Left renal pelvis (tissue), 4 donors: ENCODE measurements around the gene ZKSCAN5. TPM values are rescaled to one million over a fixed set of nuclear protein-coding genes. Genes with fewer than 3 reads are reported as not detected.
"Not testable (repeated sequence)": the region's sequence is repeated elsewhere in the genome, so short reads cannot be mapped to it uniquely, and the experiment has no call there.

Source experiments
- DNase-seq, 4 donors: peaks; one replicate each; pipeline ENCODE4 v3.0.0-alpha.2; 2013; ENCODE audit warnings: low read depth in 4 of 4, low spot score in 3 of 4
- polyA plus RNA-seq, 4 donors: library from polyadenylated mRNA; unstranded; fragments of 120-200 nt; gene quantifications; one replicate each; pipeline ENCODE4 v1.2.1, GENCODE V29; 2013; ENCODE audit not compliant: insufficient read length in 4 of 4

The ZKSCAN5 gene
- polyA plus RNA-seq, 4 donors, result 14.3 to 16.9 (median 15.0) TPM

GRCh38 chr7:99579956-99580777 lies 75.7 kb downstream of the ZKSCAN5 start:
- DNase-seq, result peak; percentile 35 to 50 (median 46)

DNA sequence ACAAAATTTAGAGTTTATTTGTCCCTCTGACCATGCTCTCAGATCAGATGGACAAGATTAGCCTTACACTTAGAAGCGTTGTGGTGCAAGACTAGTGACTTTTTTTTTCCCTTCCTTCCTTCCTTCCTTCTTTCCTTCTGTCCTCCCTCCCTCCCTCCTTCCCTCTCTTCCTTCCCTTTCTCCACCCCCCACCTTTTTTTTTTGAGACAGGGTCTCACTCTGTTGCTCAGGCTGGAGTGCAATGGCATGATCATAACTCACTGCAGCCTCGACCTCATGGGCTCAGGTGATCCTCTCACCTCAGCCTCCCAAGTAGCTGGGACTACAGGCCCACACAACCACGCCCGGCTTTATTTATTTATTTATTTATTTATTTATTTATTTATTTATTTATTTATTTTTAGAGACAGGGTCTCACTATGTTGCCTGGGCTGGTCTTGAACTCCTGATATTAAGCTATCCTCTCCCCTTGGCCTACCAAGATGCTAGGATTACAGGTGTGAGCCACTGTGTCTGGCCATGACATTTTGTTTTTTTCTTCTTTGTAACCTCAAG lies 76.4 kb downstream of the ZKSCAN5 start:
- not testable (repeated sequence) for DNase-seq

Other genes starting within 250 kb of the ZKSCAN5 start
- under 1 TPM in 2 of 4 donors, not detected in 2; 0.03 to 0.50 TPM for gene MYH16, start 231.8 kb upstream of the ZKSCAN5 start, polyA plus RNA-seq
- gene ARPC1A, start 178.8 kb upstream of the ZKSCAN5 start, polyA plus RNA-seq, result 100 to 1,000 TPM in 3 of 4 donors, 10 to 100 TPM in 1; 98.0 to 109 (median 106) TPM
- gene ARPC1B, start 129.9 kb upstream of the ZKSCAN5 start, polyA plus RNA-seq, result 10 to 100 TPM; 26.5 to 47.6 (median 34.2) TPM
- gene PDAP1, start 96.1 kb upstream of the ZKSCAN5 start, polyA plus RNA-seq, result 100 to 1,000 TPM; 114 to 140 (median 137) TPM
- 100 to 1,000 TPM in 3 of 4 donors, 10 to 100 TPM in 1; 94.8 to 124 (median 108) TPM for gene BUD31, start 95.7 kb upstream of the ZKSCAN5 start, polyA plus RNA-seq
- gene PTCD1, start 65.9 kb upstream of the ZKSCAN5 start, polyA plus RNA-seq, result 1 to 10 TPM; 3.9 to 6.9 (median 4.6) TPM
- gene CPSF4, start 65.7 kb upstream of the ZKSCAN5 start, polyA plus RNA-seq, result 10 to 100 TPM; 24.0 to 42.7 (median 29.2) TPM
- gene ATP5MF, start 38.5 kb upstream of the ZKSCAN5 start, polyA plus RNA-seq, result 100 to 1,000 TPM; 275 to 470 (median 437) TPM
- 10 to 100 TPM; 20.2 to 55.7 (median 27.9) TPM for gene ZNF789, start 31.8 kb upstream of the ZKSCAN5 start, polyA plus RNA-seq
- 10 to 100 TPM; 11.6 to 18.6 (median 15.2) TPM for gene ZNF394, start 4.4 kb upstream of the ZKSCAN5 start, polyA plus RNA-seq
- gene FAM200A, start 47.5 kb downstream of the ZKSCAN5 start, polyA plus RNA-seq, result 10 to 100 TPM; 13.0 to 17.7 (median 15.0) TPM
- gene ZNF655, start 54.0 kb downstream of the ZKSCAN5 start, polyA plus RNA-seq, result 100 to 1,000 TPM in 1 of 4 donors, 10 to 100 TPM in 3; 71.2 to 100 (median 78.3) TPM
- gene TMEM225B, start 93.6 kb downstream of the ZKSCAN5 start, polyA plus RNA-seq, result 1 to 10 TPM; 2.0 to 3.0 (median 2.5) TPM
- gene ZSCAN25, start 112.3 kb downstream of the ZKSCAN5 start, polyA plus RNA-seq, result 10 to 100 TPM; 19.5 to 22.9 (median 19.6) TPM
- 1 to 10 TPM; 1.6 to 3.0 (median 1.8) TPM for gene CYP3A5, start 175.3 kb downstream of the ZKSCAN5 start, polyA plus RNA-seq
- 10 to 100 TPM in 1 of 4 donors, 1 to 10 TPM in 1, under 1 TPM in 2; 0.42 to 14.2 (median 1.1) TPM for gene CYP3A7, start 230.5 kb downstream of the ZKSCAN5 start, polyA plus RNA-seq